ENCODE results near the gene MBD5.

GRCh38 chr2:148475626-148476025 is 454.7 kb downstream of the MBD5 start:
- TF ChIP-seq REST (IDR thresholded peaks at IDR 0.05) (no peak), CTCF (IDR thresholded peaks at IDR 0.05) (no peak), KDM1A (IDR thresholded peaks at IDR 0.05; ENCODE audit: low read depth) (no peak), FOSL2 (IDR thresholded peaks at IDR 0.05) (no peak), FOSL2 (CRISPR knock-in tag; IDR thresholded peaks at IDR 0.05) (no peak)

All from A549 (cell line).